ENCODE measurements around the gene WDR70.

The WDR70 gene

DNA sequence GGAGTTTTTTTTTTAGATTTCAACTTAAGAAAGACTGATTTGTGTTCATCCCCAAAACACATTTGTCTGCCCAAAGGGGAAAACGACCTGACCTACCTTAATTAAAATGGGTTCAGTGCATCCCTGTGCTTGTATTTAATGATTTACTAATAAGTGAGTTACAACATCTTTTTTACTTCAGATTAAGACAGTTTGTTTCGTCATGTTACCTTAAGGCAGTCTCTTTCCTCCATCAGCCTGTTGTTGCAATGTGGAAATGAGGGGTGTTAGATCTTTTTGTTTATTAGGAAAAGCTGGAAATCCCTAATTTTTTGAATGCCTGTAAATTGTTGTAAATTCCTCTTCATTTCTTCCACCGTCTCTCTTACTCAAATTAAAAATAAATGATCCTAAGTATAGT is 283.2 kb downstream of the WDR70 start:
- no CpG with 5 or more reads among the region's 3 CpGs for WGBS, 2 donors (ENCODE audit: extremely low coverage in 2 of 2, insufficient read length in 2 of 2, insufficient replicate concordance in 1 of 2)

DNA sequence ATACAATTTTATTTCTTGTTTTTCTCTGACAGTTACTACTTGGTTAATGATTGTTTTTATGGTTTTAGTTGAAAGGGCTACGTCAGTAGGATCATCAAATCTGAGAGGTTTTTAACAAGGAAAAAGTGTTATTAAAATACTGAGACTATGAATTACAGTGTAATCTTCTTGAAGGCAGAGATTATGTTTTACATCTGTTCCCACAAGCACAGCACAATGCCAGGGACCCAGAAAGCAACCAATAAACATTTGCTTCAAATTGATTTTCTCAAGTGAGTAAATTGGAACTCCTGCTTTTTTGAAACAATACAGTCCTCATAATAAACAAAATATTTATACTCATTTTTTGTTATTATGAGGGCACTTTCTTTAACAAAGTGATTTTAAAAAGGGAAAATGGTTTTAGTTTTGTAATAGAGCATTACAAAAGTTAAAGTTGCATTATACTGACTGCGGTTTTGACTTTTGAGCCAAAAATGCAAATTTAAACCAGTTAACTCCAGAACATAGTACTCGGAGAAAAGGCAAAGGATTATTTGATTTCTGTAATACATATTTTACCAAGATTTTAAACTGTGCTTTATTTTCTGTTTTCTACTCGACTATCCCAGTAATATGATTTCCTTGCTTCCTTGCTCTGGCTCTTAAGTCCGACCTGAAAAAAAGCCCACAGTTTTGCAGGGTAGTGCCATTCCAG is 283.8 kb downstream of the WDR70 start:
- Histone ChIP-seq H3K14ac (ENCODE audit: low read length) (no peak overlapping the region), H3K27ac (replicated peaks; ENCODE audit: low read length) (no peak overlapping the region), H4K8ac (ENCODE audit: low read depth, low read length) (no peak overlapping the region), H2BK5ac (ENCODE audit: low read length) (no peak overlapping the region), H2AK5ac (ENCODE audit: low read depth, low read length) (no peak overlapping the region), H2AFZ (ENCODE audit: low read length) (no peak overlapping the region), H3K23ac (ENCODE audit: low read depth, low read length, poor library complexity) (no peak overlapping the region), H3K9ac (ENCODE audit: low read depth, low read length, poor library complexity) (no peak overlapping the region), H3K36me3 (replicated peaks in 1 of 2; ENCODE audit: control insufficient read depth in 2 of 2, insufficient read depth in 2 of 2, low read length in 2 of 2) (no peaks in the 10 kb centered on the region), H3K9me3 (replicated peaks in 1 of 2; ENCODE audit: control insufficient read depth in 2 of 2, insufficient read depth in 1 of 2, low read depth in 1 of 2, low read length in 2 of 2) (no peaks in the 10 kb centered on the region), H3K4me2 (ENCODE audit: insufficient read depth, low read length, poor library complexity, severe bottlenecking) (no peak overlapping the region), H3K4me3 (ENCODE audit: low read length in 2 of 2) (no peak overlapping the region), H2BK120ac (ENCODE audit: low read depth, low read length) (no peak overlapping the region), H3K27me3 (ENCODE audit: control insufficient read depth in 3 of 3, insufficient read depth in 3 of 3, low read depth in 1 of 3, low read length in 3 of 3) (no peaks in the 10 kb centered on the region), H3K79me1 (ENCODE audit: low read depth, low read length) (no peaks in the 10 kb centered on the region), H2BK12ac (ENCODE audit: low read length) (no peak overlapping the region), H3K4me1 (ENCODE audit: control insufficient read depth in 2 of 2, insufficient read depth in 1 of 2, low read depth in 1 of 2, low read length in 2 of 2) (no peaks in the 10 kb centered on the region), H4K91ac (ENCODE audit: low read depth, low read length, poor library complexity) (no peak overlapping the region), H3K18ac (ENCODE audit: low read length) (no peak overlapping the region), H3K4ac (ENCODE audit: low read length) (no peak overlapping the region), H2BK15ac (ENCODE audit: low read length) (no peak overlapping the region)
- no peak for DNase-seq (ENCODE audit: low spot score)
- WGBS, 2 donors (ENCODE audit: extremely low coverage in 2 of 2, insufficient read length in 2 of 2, insufficient replicate concordance in 1 of 2) = no CpG with 5 or more reads among the region's 5 CpGs

More for the DNA sequence above, 283.2 kb downstream of the WDR70 start:
- H2BK120ac ChIP-seq (ENCODE audit: low read depth, low read length) = no peak overlapping the region
- H3K4me2 ChIP-seq (ENCODE audit: insufficient read depth, low read length, poor library complexity, severe bottlenecking) = no peak overlapping the region
- H3K4me3 ChIP-seq (ENCODE audit: low read length in 2 of 2) = no peak overlapping the region
- H3K14ac ChIP-seq (ENCODE audit: low read length) = no peak overlapping the region
- H3K23ac ChIP-seq (ENCODE audit: low read depth, low read length, poor library complexity) = no peak overlapping the region
- H3K4me1 ChIP-seq (ENCODE audit: control insufficient read depth in 2 of 2, insufficient read depth in 1 of 2, low read depth in 1 of 2, low read length in 2 of 2) = no peaks in the 10 kb centered on the region
- no peak overlapping the region for H3K27ac ChIP-seq (replicated peaks; ENCODE audit: low read length)
- H2AFZ ChIP-seq (ENCODE audit: low read length) = no peak overlapping the region
- H3K4ac ChIP-seq (ENCODE audit: low read length) = no peak overlapping the region
- H3K79me1 ChIP-seq (ENCODE audit: low read depth, low read length) = no peaks in the 10 kb centered on the region
- H2AK5ac ChIP-seq (ENCODE audit: low read depth, low read length) = no peak overlapping the region
- H3K9me3 ChIP-seq (replicated peaks in 1 of 2; ENCODE audit: control insufficient read depth in 2 of 2, insufficient read depth in 1 of 2, low read depth in 1 of 2, low read length in 2 of 2) = no peaks in the 10 kb centered on the region
- H2BK12ac ChIP-seq (ENCODE audit: low read length) = no peak overlapping the region
- no peak overlapping the region for H2BK5ac ChIP-seq (ENCODE audit: low read length)
- H2BK15ac ChIP-seq (ENCODE audit: low read length) = no peak overlapping the region
- H3K9ac ChIP-seq (ENCODE audit: low read depth, low read length, poor library complexity) = no peak overlapping the region
- no peak overlapping the region for H4K8ac ChIP-seq (ENCODE audit: low read depth, low read length)
- no peak overlapping the region for H3K18ac ChIP-seq (ENCODE audit: low read length)
- no peaks in the 10 kb centered on the region for H3K36me3 ChIP-seq (replicated peaks in 1 of 2; ENCODE audit: control insufficient read depth in 2 of 2, insufficient read depth in 2 of 2, low read length in 2 of 2)
- no peak overlapping the region for H4K91ac ChIP-seq (ENCODE audit: low read depth, low read length, poor library complexity)
- H3K27me3 ChIP-seq (ENCODE audit: control insufficient read depth in 3 of 3, insufficient read depth in 3 of 3, low read depth in 1 of 3, low read length in 3 of 3) = no peaks in the 10 kb centered on the region
- DNase-seq (ENCODE audit: low spot score) = no peak

DNA sequence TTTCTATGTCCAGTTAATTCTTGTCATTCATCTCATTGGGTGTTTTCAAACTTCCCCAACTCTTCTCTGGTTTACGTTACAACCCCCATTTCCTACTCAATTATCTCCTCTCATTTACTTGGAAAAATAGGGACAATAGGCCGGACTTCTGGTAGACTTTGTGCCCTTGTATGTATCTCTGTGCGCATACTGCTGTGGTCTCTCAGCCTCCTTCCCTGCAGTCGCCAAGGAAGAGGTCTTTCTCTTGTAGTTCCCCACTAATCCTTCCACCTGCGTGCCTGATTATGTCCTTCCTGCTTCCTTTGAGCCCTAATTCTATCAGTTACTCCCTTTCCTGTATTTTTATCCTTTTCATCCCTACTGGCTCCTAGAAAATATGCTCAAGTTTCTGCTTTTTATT is 284.4 kb downstream of the WDR70 start:
- Histone ChIP-seq H3K23ac (ENCODE audit: low read depth, low read length, poor library complexity) (no peak overlapping the region), H2BK12ac (ENCODE audit: low read length) (no peak overlapping the region), H2BK5ac (ENCODE audit: low read length) (no peak overlapping the region), H3K14ac (ENCODE audit: low read length) (no peak overlapping the region), H2BK120ac (ENCODE audit: low read depth, low read length) (no peak overlapping the region), H3K79me1 (ENCODE audit: low read depth, low read length) (no peaks in the 10 kb centered on the region), H4K91ac (ENCODE audit: low read depth, low read length, poor library complexity) (no peak overlapping the region), H3K9ac (ENCODE audit: low read depth, low read length, poor library complexity) (no peak overlapping the region), H3K9me3 (replicated peaks in 1 of 2; ENCODE audit: control insufficient read depth in 2 of 2, insufficient read depth in 1 of 2, low read depth in 1 of 2, low read length in 2 of 2) (no peaks in the 10 kb centered on the region), H2AFZ (ENCODE audit: low read length) (no peak overlapping the region), H3K27me3 (ENCODE audit: control insufficient read depth in 3 of 3, insufficient read depth in 3 of 3, low read depth in 1 of 3, low read length in 3 of 3) (no peaks in the 10 kb centered on the region), H3K4ac (ENCODE audit: low read length) (no peak overlapping the region), H3K36me3 (replicated peaks in 1 of 2; ENCODE audit: control insufficient read depth in 2 of 2, insufficient read depth in 2 of 2, low read length in 2 of 2) (no peaks in the 10 kb centered on the region), H4K8ac (ENCODE audit: low read depth, low read length) (no peak overlapping the region), H3K4me2 (ENCODE audit: insufficient read depth, low read length, poor library complexity, severe bottlenecking) (no peak overlapping the region), H3K18ac (ENCODE audit: low read length) (no peak overlapping the region), H3K4me1 (ENCODE audit: control insufficient read depth in 2 of 2, insufficient read depth in 1 of 2, low read depth in 1 of 2, low read length in 2 of 2) (no peaks in the 10 kb centered on the region), H3K4me3 (ENCODE audit: low read length in 2 of 2) (no peak overlapping the region), H2AK5ac (ENCODE audit: low read depth, low read length) (no peak overlapping the region), H2BK15ac (ENCODE audit: low read length) (no peak overlapping the region), H3K27ac (replicated peaks; ENCODE audit: low read length) (no peak overlapping the region)
- no CpG with 5 or more reads among the region's 5 CpGs for WGBS, 2 donors (ENCODE audit: extremely low coverage in 2 of 2, insufficient read length in 2 of 2, insufficient replicate concordance in 1 of 2)
- DNase-seq (ENCODE audit: low spot score) = no peak

DNA sequence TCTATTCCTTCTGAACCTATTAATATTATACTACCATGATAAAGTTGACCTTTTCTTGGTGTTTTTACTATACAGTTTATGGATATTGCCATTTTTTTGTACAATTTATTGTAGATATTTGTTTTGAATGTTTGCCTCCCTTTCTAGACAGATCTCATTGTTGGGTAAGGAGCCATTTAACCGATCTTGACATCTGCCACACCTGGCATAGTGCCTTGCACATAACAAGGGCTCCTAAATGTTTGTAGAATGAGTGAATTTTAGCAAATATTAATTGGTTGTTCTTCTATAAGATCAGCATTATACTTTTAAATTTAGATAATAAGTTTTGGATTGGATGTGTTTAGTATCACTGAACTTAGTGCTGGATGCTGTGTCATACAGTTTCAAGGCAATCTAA is 285.4 kb downstream of the WDR70 start:
- no peak overlapping the region for H4K8ac ChIP-seq (ENCODE audit: low read depth, low read length)
- no peak overlapping the region for H3K4me2 ChIP-seq (ENCODE audit: insufficient read depth, low read length, poor library complexity, severe bottlenecking)
- no peaks in the 10 kb centered on the region for H3K79me1 ChIP-seq (ENCODE audit: low read depth, low read length)
- H2AK5ac ChIP-seq (ENCODE audit: low read depth, low read length) = no peak overlapping the region
- no peak overlapping the region for H3K4ac ChIP-seq (ENCODE audit: low read length)
- no peak for DNase-seq (ENCODE audit: low spot score)
- H3K27ac ChIP-seq (replicated peaks; ENCODE audit: low read length) = no peak overlapping the region
- no peak overlapping the region for H3K9ac ChIP-seq (ENCODE audit: low read depth, low read length, poor library complexity)
- WGBS, 2 donors (ENCODE audit: extremely low coverage in 2 of 2, insufficient read length in 2 of 2, insufficient replicate concordance in 1 of 2) = no CpG with 5 or more reads among the region's 1 CpG
- no peak overlapping the region for H2BK5ac ChIP-seq (ENCODE audit: low read length)
- no peak overlapping the region for H2AFZ ChIP-seq (ENCODE audit: low read length)
- no peak overlapping the region for H3K14ac ChIP-seq (ENCODE audit: low read length)
- no peak overlapping the region for H3K18ac ChIP-seq (ENCODE audit: low read length)
- H3K23ac ChIP-seq (ENCODE audit: low read depth, low read length, poor library complexity) = no peak overlapping the region
- no peak overlapping the region for H2BK15ac ChIP-seq (ENCODE audit: low read length)
- no peaks in the 10 kb centered on the region for H3K36me3 ChIP-seq (replicated peaks in 1 of 2; ENCODE audit: control insufficient read depth in 2 of 2, insufficient read depth in 2 of 2, low read length in 2 of 2)
- no peaks in the 10 kb centered on the region for H3K27me3 ChIP-seq (ENCODE audit: control insufficient read depth in 3 of 3, insufficient read depth in 3 of 3, low read depth in 1 of 3, low read length in 3 of 3)
- no peak overlapping the region for H2BK120ac ChIP-seq (ENCODE audit: low read depth, low read length)
- no peaks in the 10 kb centered on the region for H3K4me1 ChIP-seq (ENCODE audit: control insufficient read depth in 2 of 2, insufficient read depth in 1 of 2, low read depth in 1 of 2, low read length in 2 of 2)
- H4K91ac ChIP-seq (ENCODE audit: low read depth, low read length, poor library complexity) = no peak overlapping the region
- H2BK12ac ChIP-seq (ENCODE audit: low read length) = no peak overlapping the region
- H3K4me3 ChIP-seq (ENCODE audit: low read length in 2 of 2) = no peak overlapping the region
- no peaks in the 10 kb centered on the region for H3K9me3 ChIP-seq (replicated peaks in 1 of 2; ENCODE audit: control insufficient read depth in 2 of 2, insufficient read depth in 1 of 2, low read depth in 1 of 2, low read length in 2 of 2)

Measured in neuronal stem cell (in vitro differentiated cells).